K562 (cell line): Measurements from ENCODE around the gene TIMM10. TPM values are rescaled to one million over a fixed set of nuclear protein-coding genes. Genes with fewer than 3 reads are reported as not detected.

ENCODE experiments used
- KAT7 ChIP-seq: sonication (generic); formaldehyde crosslinking; IDR thresholded peaks from 2 replicates; pipeline ENCODE4 v1.8.0; 2022; ENCODE audit warnings: missing genetic modification reagents, mild to moderate bottlenecking, borderline replicate concordance
- RBM14 ChIP-seq: fragments of 200-400 bp; formaldehyde crosslinking; IDR thresholded peaks from 2 replicates; pipeline ENCODE4 v1.6.1; 2018; ENCODE audit warnings: low read depth, mild to moderate bottlenecking, low read length, moderate library complexity, borderline replicate concordance; ENCODE audit not compliant: insufficient read depth
- RBM15 ChIP-seq: fragments of 200-400 bp; formaldehyde crosslinking; IDR thresholded peaks from 2 replicates; pipeline ENCODE4 v1.6.1; 2018; ENCODE audit warnings: mild to moderate bottlenecking, low read length, moderate library complexity; ENCODE audit not compliant: insufficient read depth
- SAFB2 ChIP-seq: fragments of 200-400 bp; formaldehyde crosslinking; IDR thresholded peaks from 2 replicates; pipeline ENCODE4 v1.6.1; 2018; ENCODE audit warnings: borderline replicate concordance, low read length, low read depth, moderate library complexity; ENCODE audit not compliant: severe bottlenecking
- U2AF2 ChIP-seq: fragments of 200-400 bp; formaldehyde crosslinking; optimal IDR thresholded peaks from 2 replicates; pipeline ENCODE3; 2017; ENCODE audit warnings: low read depth, mild to moderate bottlenecking, low read length
- ZKSCAN1 ChIP-seq: fragments of 150-350 bp; IDR thresholded peaks from 2 replicates; pipeline ENCODE4 v1.6.1; 2016; ENCODE audit warnings: low read depth, low read length
- polyA plus RNA-seq, 8 experiments: library from polyadenylated mRNA; depleted of rRNA in 4 of 8; stranded (reverse) in 5 of 8; unstranded in 3 of 8; fragments of >200 nt; fragmentation: Nextera tagmentation in 2 of 8; fragmentation: Illumina TruSeq in 1 of 8; extraction: Ambion mirVana in 2 of 8; extraction: Trizol in 1 of 8; gene quantifications; 2 replicates each; pipeline versions ENCODE4 v1.2.1 to v1.2.3, GENCODE V29; 2011 to 2014; ENCODE audit warnings: inconsistent platforms in 1 of 8, missing spikeins in 1 of 8
- total RNA-seq, 7 experiments: library from RNA; depleted of rRNA in 6 of 7; stranded (reverse); fragments of >200 nt in 6 of 7; fragmentation: Illumina TruSeq in 2 of 7; extraction: Trizol in 2 of 7; gene quantifications; 2 replicates each; pipeline versions ENCODE4 v1.2.1 to v1.2.3, GENCODE V29; 2011 to 2021; ENCODE audit warnings: low replicate concordance in 1 of 7
- TF ChIP-seq, protein P1 (sequence below), 3 experiments: fragments of 200-800 bp in 1 of 3; fragments of 250-450 bp in 1 of 3; fragments of 450-650 bp in 1 of 3; sonication (Bioruptor Pico) in 1 of 3; sonication (Bioruptor generic) in 1 of 3; formaldehyde crosslinking in 1 of 3; IDR thresholded peaks; 2 replicates each; pipeline versions ENCODE4 v1.6.1 to v1.8.0; 2016 to 2022; ENCODE audit warnings: mild to moderate bottlenecking in 2 of 3, missing genetic modification characterization in 2 of 3, missing compliant biosample characterization in 1 of 3, moderate library complexity in 1 of 3
- TF ChIP-seq, protein P2 (sequence below): fragments of 250-450 bp; sonication (Bioruptor Pico); IDR thresholded peaks from 2 replicates; pipeline ENCODE4 v1.8.0; 2021; ENCODE audit warnings: moderate library complexity, mild to moderate bottlenecking, inconsistent platforms
- TF ChIP-seq, protein P3 (sequence below): fragments of 250-450 bp; sonication (Bioruptor Pico); IDR thresholded peaks from 2 replicates; pipeline ENCODE4 v1.8.0; 2021; ENCODE audit warnings: borderline replicate concordance, mild to moderate bottlenecking, moderate library complexity; ENCODE audit not compliant: poor library complexity, severe bottlenecking
- TF ChIP-seq, protein P4 (sequence below): fragments of 450-650 bp; formaldehyde crosslinking; IDR thresholded peaks from 2 replicates; pipeline ENCODE4 v1.4.0; 2020; ENCODE audit warnings: mild to moderate bottlenecking, moderate library complexity
- TF ChIP-seq, protein P5 (sequence below): sonication (generic); formaldehyde crosslinking; IDR thresholded peaks from 2 replicates; pipeline ENCODE4 v1.8.1; 2023; ENCODE audit warnings: mild to moderate bottlenecking, missing genetic modification reagents, moderate library complexity
- TF ChIP-seq, protein P6 (sequence below): sonication (generic); formaldehyde crosslinking; IDR thresholded peaks from 2 replicates; pipeline ENCODE4 v1.8.1; 2023; ENCODE audit warnings: mild to moderate bottlenecking, missing genetic modification reagents

Gene TIMM10
- total and polyA plus RNA-seq, 9 of the 15 experiments (the other 6 are each of a cell fraction or from before 2014, with no cell fraction given): 109 to 553 (median 172) TPM

DNA sequence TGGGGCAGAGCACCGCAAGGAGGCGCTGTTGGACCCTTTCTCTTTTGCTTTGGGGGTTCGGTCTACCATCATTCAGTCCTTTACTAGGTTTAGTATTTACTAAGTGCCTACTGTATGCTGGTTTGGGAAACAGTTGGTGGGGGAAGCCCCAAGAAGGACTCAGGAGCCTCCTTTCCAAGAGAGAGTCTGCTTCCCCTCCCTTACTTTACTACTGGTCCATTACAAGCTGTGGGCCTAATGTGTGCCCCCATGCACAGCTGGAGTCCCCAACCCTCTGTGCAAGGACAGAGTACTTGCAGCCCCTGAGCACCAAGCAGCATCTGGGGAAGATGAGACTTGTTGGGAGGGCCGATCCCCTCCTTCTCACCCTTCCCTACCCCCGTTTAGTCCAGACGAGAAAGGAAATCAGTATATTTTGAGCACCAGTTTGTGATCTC, 37.8 kb upstream of the TIMM10 start (continued):
- TF ChIP-seq, protein P1, sequence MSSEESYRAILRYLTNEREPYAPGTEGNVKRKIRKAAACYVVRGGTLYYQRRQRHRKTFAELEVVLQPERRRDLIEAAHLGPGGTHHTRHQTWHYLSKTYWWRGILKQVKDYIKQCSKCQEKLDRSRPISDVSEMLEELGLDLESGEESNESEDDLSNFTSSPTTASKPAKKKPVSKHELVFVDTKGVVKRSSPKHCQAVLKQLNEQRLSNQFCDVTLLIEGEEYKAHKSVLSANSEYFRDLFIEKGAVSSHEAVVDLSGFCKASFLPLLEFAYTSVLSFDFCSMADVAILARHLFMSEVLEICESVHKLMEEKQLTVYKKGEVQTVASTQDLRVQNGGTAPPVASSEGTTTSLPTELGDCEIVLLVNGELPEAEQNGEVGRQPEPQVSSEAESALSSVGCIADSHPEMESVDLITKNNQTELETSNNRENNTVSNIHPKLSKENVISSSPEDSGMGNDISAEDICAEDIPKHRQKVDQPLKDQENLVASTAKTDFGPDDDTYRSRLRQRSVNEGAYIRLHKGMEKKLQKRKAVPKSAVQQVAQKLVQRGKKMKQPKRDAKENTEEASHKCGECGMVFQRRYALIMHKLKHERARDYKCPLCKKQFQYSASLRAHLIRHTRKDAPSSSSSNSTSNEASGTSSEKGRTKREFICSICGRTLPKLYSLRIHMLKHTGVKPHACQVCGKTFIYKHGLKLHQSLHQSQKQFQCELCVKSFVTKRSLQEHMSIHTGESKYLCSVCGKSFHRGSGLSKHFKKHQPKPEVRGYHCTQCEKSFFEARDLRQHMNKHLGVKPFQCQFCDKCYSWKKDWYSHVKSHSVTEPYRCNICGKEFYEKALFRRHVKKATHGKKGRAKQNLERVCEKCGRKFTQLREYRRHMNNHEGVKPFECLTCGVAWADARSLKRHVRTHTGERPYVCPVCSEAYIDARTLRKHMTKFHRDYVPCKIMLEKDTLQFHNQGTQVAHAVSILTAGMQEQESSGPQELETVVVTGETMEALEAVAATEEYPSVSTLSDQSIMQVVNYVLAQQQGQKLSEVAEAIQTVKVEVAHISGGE (CRISPR knock-in tag; IDR thresholded peaks at IDR 0.05): 0 out of 6 replicates have a peak, but pooled peaks of 1 of the 3 experiments have one; percentile 2
- no peak for TF ChIP-seq U2AF2
- TF ChIP-seq KAT7 (CRISPR knock-in tag): 0 out of 2 replicates have a peak, but pooled peaks have one; percentile 57
- no peak for TF ChIP-seq RBM15
- TF ChIP-seq RBM14: no peak
- TF ChIP-seq, protein P2, sequence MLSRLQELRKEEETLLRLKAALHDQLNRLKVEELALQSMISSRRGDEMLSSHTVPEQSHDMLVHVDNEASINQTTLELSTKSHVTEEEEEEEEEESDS (CRISPR knock-in tag): no peak
- TF ChIP-seq, protein P3, sequence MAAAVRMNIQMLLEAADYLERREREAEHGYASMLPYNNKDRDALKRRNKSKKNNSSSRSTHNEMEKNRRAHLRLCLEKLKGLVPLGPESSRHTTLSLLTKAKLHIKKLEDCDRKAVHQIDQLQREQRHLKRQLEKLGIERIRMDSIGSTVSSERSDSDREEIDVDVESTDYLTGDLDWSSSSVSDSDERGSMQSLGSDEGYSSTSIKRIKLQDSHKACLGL (CRISPR knock-in tag): no peak
- TF ChIP-seq, protein P4, sequence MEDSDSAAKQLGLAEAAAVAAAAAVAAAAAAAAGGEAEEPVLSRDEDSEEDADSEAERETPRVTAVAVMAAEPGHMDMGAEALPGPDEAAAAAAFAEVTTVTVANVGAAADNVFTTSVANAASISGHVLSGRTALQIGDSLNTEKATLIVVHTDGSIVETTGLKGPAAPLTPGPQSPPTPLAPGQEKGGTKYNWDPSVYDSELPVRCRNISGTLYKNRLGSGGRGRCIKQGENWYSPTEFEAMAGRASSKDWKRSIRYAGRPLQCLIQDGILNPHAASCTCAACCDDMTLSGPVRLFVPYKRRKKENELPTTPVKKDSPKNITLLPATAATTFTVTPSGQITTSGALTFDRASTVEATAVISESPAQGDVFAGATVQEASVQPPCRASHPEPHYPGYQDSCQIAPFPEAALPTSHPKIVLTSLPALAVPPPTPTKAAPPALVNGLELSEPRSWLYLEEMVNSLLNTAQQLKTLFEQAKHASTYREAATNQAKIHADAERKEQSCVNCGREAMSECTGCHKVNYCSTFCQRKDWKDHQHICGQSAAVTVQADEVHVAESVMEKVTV (CRISPR knock-in tag): peak; percentile 55
- TF ChIP-seq, protein P5, sequence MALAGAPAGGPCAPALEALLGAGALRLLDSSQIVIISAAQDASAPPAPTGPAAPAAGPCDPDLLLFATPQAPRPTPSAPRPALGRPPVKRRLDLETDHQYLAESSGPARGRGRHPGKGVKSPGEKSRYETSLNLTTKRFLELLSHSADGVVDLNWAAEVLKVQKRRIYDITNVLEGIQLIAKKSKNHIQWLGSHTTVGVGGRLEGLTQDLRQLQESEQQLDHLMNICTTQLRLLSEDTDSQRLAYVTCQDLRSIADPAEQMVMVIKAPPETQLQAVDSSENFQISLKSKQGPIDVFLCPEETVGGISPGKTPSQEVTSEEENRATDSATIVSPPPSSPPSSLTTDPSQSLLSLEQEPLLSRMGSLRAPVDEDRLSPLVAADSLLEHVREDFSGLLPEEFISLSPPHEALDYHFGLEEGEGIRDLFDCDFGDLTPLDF (CRISPR knock-in tag): peak; percentile 6; the same call in 1 of the 2 replicates
- peak; percentile 76; the same call in 1 of the 2 replicates for TF ChIP-seq ZKSCAN1
- TF ChIP-seq SAFB2: no peak
- TF ChIP-seq, protein P6, sequence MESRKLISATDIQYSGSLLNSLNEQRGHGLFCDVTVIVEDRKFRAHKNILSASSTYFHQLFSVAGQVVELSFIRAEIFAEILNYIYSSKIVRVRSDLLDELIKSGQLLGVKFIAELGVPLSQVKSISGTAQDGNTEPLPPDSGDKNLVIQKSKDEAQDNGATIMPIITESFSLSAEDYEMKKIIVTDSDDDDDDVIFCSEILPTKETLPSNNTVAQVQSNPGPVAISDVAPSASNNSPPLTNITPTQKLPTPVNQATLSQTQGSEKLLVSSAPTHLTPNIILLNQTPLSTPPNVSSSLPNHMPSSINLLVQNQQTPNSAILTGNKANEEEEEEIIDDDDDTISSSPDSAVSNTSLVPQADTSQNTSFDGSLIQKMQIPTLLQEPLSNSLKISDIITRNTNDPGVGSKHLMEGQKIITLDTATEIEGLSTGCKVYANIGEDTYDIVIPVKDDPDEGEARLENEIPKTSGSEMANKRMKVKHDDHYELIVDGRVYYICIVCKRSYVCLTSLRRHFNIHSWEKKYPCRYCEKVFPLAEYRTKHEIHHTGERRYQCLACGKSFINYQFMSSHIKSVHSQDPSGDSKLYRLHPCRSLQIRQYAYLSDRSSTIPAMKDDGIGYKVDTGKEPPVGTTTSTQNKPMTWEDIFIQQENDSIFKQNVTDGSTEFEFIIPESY: no peak
